DMS53 treated with DMSO at 0.1 percent for 48 hours (cell line): Measurements from ENCODE around the gene BMPR1A.

Experiments
- DNase-seq: peaks from one replicate; lab custom pipeline; 2025; ENCODE audit not compliant: unreplicated experiment; lab: John Stamatoyannopoulos, UW

The BMPR1A gene

GRCh38 chr10:86756511-86757112, at the start of gene BMPR1A:
BMPR1A (plus strand) TSS chr10:86756619; CDS start chr10:86876019, 119,400 bp downstream.
- DNase-seq: no peak

GRCh38 chr10:86706977-86707376, 49.4 kb upstream of the BMPR1A start:
- DNase-seq: no peak

- DNase-seq: no peak
Measured at GRCh38 chr10:86707505-86707904, 48.9 kb upstream of the BMPR1A start.

- DNase-seq: no peak
Measured at GRCh38 chr10:86708068-86708782, 48.2 kb upstream of the BMPR1A start.

- DNase-seq: no peak
Measured at GRCh38 chr10:86708783-86709380, 47.5 kb upstream of the BMPR1A start.

- DNase-seq: no peak
Measured at GRCh38 chr10:86709396-86710185, 46.8 kb upstream of the BMPR1A start.

GRCh38 chr10:86710987-86711512, 45.4 kb upstream of the BMPR1A start:
- DNase-seq: peak; percentile 81

GRCh38 chr10:86711513-86712316, 44.7 kb upstream of the BMPR1A start:
- peak; percentile 26 for DNase-seq

- DNase-seq: no peak
Measured at GRCh38 chr10:86712317-86712707, 44.1 kb upstream of the BMPR1A start.

GRCh38 chr10:86715156-86715795, 41.1 kb upstream of the BMPR1A start:
- DNase-seq: no peak

- no peak for DNase-seq
Measured at GRCh38 chr10:86715836-86716235, 40.6 kb upstream of the BMPR1A start.

GRCh38 chr10:86716466-86716865, 40.0 kb upstream of the BMPR1A start:
- no peak for DNase-seq

GRCh38 chr10:86718556-86718955, 37.9 kb upstream of the BMPR1A start:
- DNase-seq: no peak

- no peak for DNase-seq
Measured at GRCh38 chr10:86721232-86721631, 35.2 kb upstream of the BMPR1A start.

GRCh38 chr10:86723009-86723408, 33.4 kb upstream of the BMPR1A start:
- DNase-seq: no peak

GRCh38 chr10:86724445-86724844, 32.0 kb upstream of the BMPR1A start:
- DNase-seq: no peak

GRCh38 chr10:86725980-86726676, 30.3 kb upstream of the BMPR1A start:
- DNase-seq: no peak

GRCh38 chr10:86726677-86726999, 29.8 kb upstream of the BMPR1A start:
- no peak for DNase-seq

- DNase-seq: no peak
Measured at GRCh38 chr10:86727470-86727869, 28.9 kb upstream of the BMPR1A start.

GRCh38 chr10:86728056-86728455, 28.4 kb upstream of the BMPR1A start:
- no peak for DNase-seq
